Activated T-cell treated with anti-CD3 and anti-CD28 coated beads for 24 hours (primary cell): Measurements from ENCODE around the gene SORL1.

Experiments used
- DNase-seq: peaks from one replicate; pipeline ENCODE4 v3.0.0-alpha.2; 2020; ENCODE audit warnings: low read depth

Gene SORL1

GRCh38 chr11:121539000-121539399 is 86.9 kb downstream of the SORL1 start:
- no peak for DNase-seq

- no peak for DNase-seq
Observed at GRCh38 chr11:121540627-121541026, 88.5 kb downstream of the SORL1 start.

GRCh38 chr11:121543836-121544380 is 91.8 kb downstream of the SORL1 start:
- DNase-seq = no peak

- DNase-seq = no peak
Observed at GRCh38 chr11:121544956-121545355, 92.8 kb downstream of the SORL1 start.

GRCh38 chr11:121547574-121547973 is 95.5 kb downstream of the SORL1 start:
- no peak for DNase-seq

GRCh38 chr11:121550247-121551030 is 98.3 kb downstream of the SORL1 start:
- DNase-seq = no peak

GRCh38 chr11:121551463-121551862 is 99.3 kb downstream of the SORL1 start:
- DNase-seq = no peak

GRCh38 chr11:121552154-121552553 is 100.0 kb downstream of the SORL1 start:
- DNase-seq = no peak

GRCh38 chr11:121552644-121553043 is 100.5 kb downstream of the SORL1 start:
- no peak for DNase-seq

- DNase-seq = no peak
Observed at GRCh38 chr11:121553389-121553788, 101.3 kb downstream of the SORL1 start.

- no peak for DNase-seq
Observed at GRCh38 chr11:121553806-121554205, 101.7 kb downstream of the SORL1 start.

- DNase-seq = no peak
Observed at GRCh38 chr11:121554552-121554951, 102.4 kb downstream of the SORL1 start.

- DNase-seq = no peak
Observed at GRCh38 chr11:121555121-121555520, 103.0 kb downstream of the SORL1 start.

- DNase-seq = no peak
Observed at GRCh38 chr11:121556937-121557336, 104.8 kb downstream of the SORL1 start.

- no peak for DNase-seq
Observed at GRCh38 chr11:121557348-121557747, 105.2 kb downstream of the SORL1 start.

- no peak for DNase-seq
Observed at GRCh38 chr11:121559606-121560200, 107.6 kb downstream of the SORL1 start.

GRCh38 chr11:121560236-121560635 is 108.1 kb downstream of the SORL1 start:
- DNase-seq = no peak

- no peak for DNase-seq
Observed at GRCh38 chr11:121561240-121561639, 109.1 kb downstream of the SORL1 start.

- DNase-seq = no peak
Observed at GRCh38 chr11:121561716-121562115, 109.6 kb downstream of the SORL1 start.

- peak; percentile 36 for DNase-seq
Observed at GRCh38 chr11:121563003-121563402, 110.9 kb downstream of the SORL1 start.

GRCh38 chr11:121563900-121564822 is 112.0 kb downstream of the SORL1 start:
- no peak for DNase-seq

- no peak for DNase-seq
Observed at GRCh38 chr11:121564948-121565684, 113.0 kb downstream of the SORL1 start.
